Mesenchymal stem cell (in vitro differentiated cells and primary cell): Measurements from ENCODE around the gene GLI3.

ENCODE experiments used
- DNase-seq: peaks from one replicate; pipeline ENCODE4 v3.0.0-alpha.2; 2013
- H2AFZ ChIP-seq: one replicate; pipeline ENCODE4 v1.6.1; 2013; ENCODE audit warnings: low read depth, mild to moderate bottlenecking, control low read depth, inconsistent platforms, low read length, moderate library complexity
- H2AK5ac ChIP-seq: 2 replicates; pipeline ENCODE4 v1.6.1; 2013; ENCODE audit warnings: low read length, moderate library complexity, mild to moderate bottlenecking, inconsistent platforms; ENCODE audit not compliant: severe bottlenecking
- H2BK120ac ChIP-seq: one replicate; pipeline ENCODE4 v1.6.1; 2013; ENCODE audit warnings: low read depth, mild to moderate bottlenecking, inconsistent platforms, low read length, moderate library complexity
- H2BK12ac ChIP-seq, 2 experiments: one replicate each; pipeline ENCODE4 v1.6.1; 2013; ENCODE audit warnings: inconsistent platforms in 2 of 2, low read length in 2 of 2, mild to moderate bottlenecking in 2 of 2, moderate library complexity in 2 of 2, control low read depth in 1 of 2
- H2BK15ac ChIP-seq: one replicate; pipeline ENCODE4 v1.6.1; 2013; ENCODE audit warnings: mild to moderate bottlenecking, low read depth, inconsistent platforms; ENCODE audit not compliant: poor library complexity, severe bottlenecking
- H2BK5ac ChIP-seq: 2 replicates; pipeline ENCODE4 v1.6.1; 2013; ENCODE audit warnings: low read depth, mild to moderate bottlenecking, low read length, control low read depth, inconsistent platforms; ENCODE audit not compliant: poor library complexity, severe bottlenecking
- H3K14ac ChIP-seq, 2 experiments: one replicate each; pipeline ENCODE4 v1.6.1; 2013; ENCODE audit warnings: inconsistent platforms in 2 of 2, low read length in 2 of 2, control low read depth in 1 of 2, mild to moderate bottlenecking in 1 of 2, moderate library complexity in 1 of 2
- H3K18ac ChIP-seq, 2 experiments: one replicate each; pipeline ENCODE4 v1.6.1; 2013; ENCODE audit warnings: inconsistent platforms in 2 of 2, low read length in 2 of 2, control low read depth in 1 of 2, low read depth in 1 of 2, mild to moderate bottlenecking in 1 of 2
- H3K23ac ChIP-seq, 2 experiments: one replicate each; pipeline ENCODE4 v1.6.1; 2013; ENCODE audit warnings: inconsistent platforms in 2 of 2, low read length in 2 of 2, mild to moderate bottlenecking in 2 of 2, moderate library complexity in 2 of 2, control low read depth in 1 of 2
- H3K27ac ChIP-seq: 2 replicates; pipeline ENCODE4 v1.5.1; 2013; ENCODE audit warnings: mild to moderate bottlenecking, moderate library complexity, low read length, control low read depth, inconsistent platforms; ENCODE audit not compliant: poor library complexity, severe bottlenecking
- H3K27me3 ChIP-seq, 2 experiments: 2 replicates each; pipeline versions ENCODE4 v1.6.1 to v1.7.0; 2013; ENCODE audit warnings: low read length in 2 of 2, mild to moderate bottlenecking in 2 of 2, moderate library complexity in 2 of 2, control low read depth in 1 of 2, inconsistent platforms in 1 of 2; ENCODE audit not compliant: control insufficient read depth in 1 of 2, insufficient read depth in 1 of 2
- H3K36me3 ChIP-seq, 2 experiments: 2 replicates each; pipeline versions ENCODE4 v1.6.1 to v1.7.0; 2013; ENCODE audit warnings: low read length in 2 of 2, control low read depth in 1 of 2, inconsistent platforms in 1 of 2, low read depth in 1 of 2, mild to moderate bottlenecking in 1 of 2; ENCODE audit not compliant: insufficient read depth in 2 of 2, control insufficient read depth in 1 of 2
- H3K4ac ChIP-seq, 2 experiments: one replicate each; pipeline ENCODE4 v1.6.1; 2013; ENCODE audit warnings: inconsistent platforms in 2 of 2, low read length in 2 of 2, mild to moderate bottlenecking in 2 of 2, moderate library complexity in 2 of 2, control low read depth in 1 of 2, low read depth in 1 of 2
- H3K4me1 ChIP-seq: 2 replicates; pipeline ENCODE4 v1.6.1; 2013; ENCODE audit warnings: low read depth, low read length, control low read depth; ENCODE audit not compliant: control insufficient read depth, insufficient read depth
- H3K4me2 ChIP-seq: 2 replicates; pipeline ENCODE4 v1.6.1; 2013; ENCODE audit warnings: low read length, mild to moderate bottlenecking, inconsistent platforms; ENCODE audit not compliant: poor library complexity, severe bottlenecking
- H3K4me3 ChIP-seq, 2 experiments: 2 replicates each; pipeline versions ENCODE4 v1.5.1 to v1.7.0; 2013; ENCODE audit warnings: low read length in 2 of 2, mild to moderate bottlenecking in 2 of 2, control low read depth in 1 of 2, low read depth in 1 of 2; ENCODE audit not compliant: insufficient read depth in 1 of 2
- H3K79me1 ChIP-seq: replicated peaks from 2 replicates; pipeline ENCODE4 v1.6.1; 2013; ENCODE audit warnings: mild to moderate bottlenecking, control low read depth, low read length, inconsistent platforms; ENCODE audit not compliant: poor library complexity, severe bottlenecking
- H3K9ac ChIP-seq: 2 replicates; pipeline ENCODE4 v1.7.0; 2013; ENCODE audit warnings: mild to moderate bottlenecking, low read length, moderate library complexity
- H3K9me3 ChIP-seq: 2 replicates; pipeline ENCODE4 v1.7.0; 2013; ENCODE audit warnings: mild to moderate bottlenecking, low read length; ENCODE audit not compliant: control insufficient read depth
- H4K8ac ChIP-seq: one replicate; pipeline ENCODE4 v1.6.1; 2013; ENCODE audit warnings: inconsistent platforms, mild to moderate bottlenecking, low read length, moderate library complexity
- H4K91ac ChIP-seq: one replicate; pipeline ENCODE4 v1.6.1; 2013; ENCODE audit warnings: mild to moderate bottlenecking, low read length, inconsistent platforms
- WGBS: methylation state at CpG from one replicate; pipeline ENCODE4 v1.1.7; 2013; ENCODE audit warnings: mixed read lengths; 5-methylcytosine and 5-hydroxymethylcytosine counted together

The GLI3 gene

DNA sequence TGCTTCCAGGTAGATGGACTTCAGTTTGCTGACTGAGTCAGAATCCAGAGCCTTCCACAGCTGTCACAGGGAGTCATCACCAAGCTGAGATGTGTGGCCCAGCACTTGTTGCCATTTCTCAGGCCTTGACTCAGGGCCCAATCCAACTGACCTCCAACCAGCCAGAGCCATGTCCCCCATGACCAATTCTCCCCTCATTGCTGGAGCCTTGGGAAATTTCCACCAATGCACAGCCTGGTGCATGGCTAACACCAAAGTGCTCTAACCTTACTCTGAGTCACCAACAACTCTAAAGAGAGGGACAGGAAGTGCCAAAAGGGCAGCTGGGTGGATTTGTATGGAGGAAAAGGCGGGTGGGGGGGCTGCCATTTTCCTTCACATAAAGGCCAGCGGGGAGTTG lies 13.4 kb upstream of the GLI3 start:
- peaks cover 4% of the 10 kb centered on the region for H3K4me1 ChIP-seq
- no peak overlapping the region for H2AFZ ChIP-seq
- no peaks in the 10 kb centered on the region for H3K9me3 ChIP-seq
- no peak overlapping the region for H2BK15ac ChIP-seq
- no peak overlapping the region for H2BK5ac ChIP-seq
- no peak overlapping the region for H3K9ac ChIP-seq
- no peaks in the 10 kb centered on the region for H3K36me3 ChIP-seq
- no peak overlapping the region for H4K91ac ChIP-seq
- no peak overlapping the region for H2BK120ac ChIP-seq
- DNase-seq = no peak
- H3K14ac ChIP-seq = no peak overlapping the region
- H3K27me3 ChIP-seq = no peaks in the 10 kb centered on the region
- H3K23ac ChIP-seq = no peak overlapping the region
- WGBS = 80% methylated on average over 2 of the region's 2 CpGs
- peak overlapping the region in 1 of 2 experiments; percentile 13 for H3K18ac ChIP-seq
- no peak overlapping the region for H3K27ac ChIP-seq
- H3K4me2 ChIP-seq = no peak overlapping the region
- H3K79me1 ChIP-seq = no peaks in the 10 kb centered on the region
- no peak overlapping the region for H4K8ac ChIP-seq
- H2AK5ac ChIP-seq = no peak overlapping the region
- no peak overlapping the region for H3K4me3 ChIP-seq
- peak overlapping the region in 1 of 2 experiments; percentile 21 for H2BK12ac ChIP-seq
- no peak overlapping the region for H3K4ac ChIP-seq

DNA sequence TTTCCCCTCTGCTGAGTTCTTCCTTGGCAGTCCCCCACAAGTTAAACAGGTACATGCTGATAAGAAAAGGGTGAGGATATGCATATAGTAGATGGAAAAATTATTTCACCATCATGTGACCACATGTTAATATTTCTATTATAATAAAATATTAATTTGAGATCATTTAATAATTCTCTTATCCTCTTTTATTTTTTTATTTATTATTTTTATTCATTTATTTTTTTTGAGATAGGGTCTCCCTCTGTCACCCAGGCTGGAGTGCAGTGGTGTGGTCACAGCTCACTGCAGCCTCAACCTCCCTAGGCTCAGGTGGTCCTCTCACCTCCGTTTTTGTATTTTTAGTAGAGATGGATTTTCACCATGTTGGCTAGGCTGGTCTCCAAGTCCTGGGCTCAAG lies 11.6 kb upstream of the GLI3 start:
- Histone ChIP-seq H3K4me1 (peaks cover 5% of the 10 kb centered on the region), H2AFZ (no peak overlapping the region), H3K79me1 (no peaks in the 10 kb centered on the region), H4K91ac (no peak overlapping the region), H3K27ac (no peak overlapping the region), H2BK15ac (no peak overlapping the region), H4K8ac (no peak overlapping the region), H3K36me3 (no peaks in the 10 kb centered on the region), H2AK5ac (no peak overlapping the region), H3K9me3 (no peaks in the 10 kb centered on the region), H3K14ac (no peak overlapping the region), H3K4me3 (no peak overlapping the region), H3K27me3 (no peaks in the 10 kb centered on the region), H3K9ac (no peak overlapping the region), H3K23ac (no peak overlapping the region), H2BK5ac (no peak overlapping the region), H3K18ac (no peak overlapping the region), H3K4ac (no peak overlapping the region), H2BK12ac (no peak overlapping the region), H3K4me2 (no peak overlapping the region), H2BK120ac (no peak overlapping the region)
- no CpG with 5 or more reads among the region's 1 CpG for WGBS
- DNase-seq = no peak

DNA sequence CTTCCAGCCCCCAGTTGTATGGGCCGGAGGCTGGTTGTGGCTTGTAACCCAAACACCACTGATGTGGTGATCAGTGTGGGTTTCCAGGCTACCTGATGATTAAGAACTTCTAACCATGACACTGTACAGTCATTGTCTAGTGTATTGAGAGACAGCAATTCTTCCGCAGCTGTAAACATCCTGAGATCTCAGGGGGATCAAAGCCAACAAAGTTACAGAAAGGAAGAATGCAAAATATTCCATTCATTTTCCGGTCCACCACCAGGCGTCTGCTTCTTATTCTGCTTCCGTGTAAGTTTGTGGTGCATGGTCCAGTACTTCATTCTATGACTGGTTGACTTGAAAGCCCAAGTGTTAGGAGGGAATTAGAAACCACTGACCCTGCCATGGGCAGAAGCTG lies 10.3 kb upstream of the GLI3 start:
- WGBS = 0% methylated on average over 4 of the region's 5 CpGs
- Histone ChIP-seq H3K4ac (no peak overlapping the region), H4K91ac (no peak overlapping the region), H2BK12ac (peak overlapping the region in 1 of 2 experiments; percentile 29), H3K27me3 (no peaks in the 10 kb centered on the region), H3K9me3 (no peaks in the 10 kb centered on the region), H2AK5ac (no peak overlapping the region), H2BK120ac (no peak overlapping the region), H3K23ac (no peak overlapping the region), H3K4me1 (peaks cover 5% of the 10 kb centered on the region), H3K4me2 (peak overlapping the region; percentile 32), H3K79me1 (no peaks in the 10 kb centered on the region), H3K36me3 (no peaks in the 10 kb centered on the region), H3K4me3 (no peak overlapping the region), H2BK15ac (no peak overlapping the region), H3K18ac (peak overlapping the region in 1 of 2 experiments; percentile 40), H3K27ac (peak overlapping the region; percentile 1), H3K9ac (no peak overlapping the region), H4K8ac (peak overlapping the region; percentile 23), H2AFZ (no peak overlapping the region), H3K14ac (no peak overlapping the region), H2BK5ac (no peak overlapping the region)
- DNase-seq = peak; percentile 77

DNA sequence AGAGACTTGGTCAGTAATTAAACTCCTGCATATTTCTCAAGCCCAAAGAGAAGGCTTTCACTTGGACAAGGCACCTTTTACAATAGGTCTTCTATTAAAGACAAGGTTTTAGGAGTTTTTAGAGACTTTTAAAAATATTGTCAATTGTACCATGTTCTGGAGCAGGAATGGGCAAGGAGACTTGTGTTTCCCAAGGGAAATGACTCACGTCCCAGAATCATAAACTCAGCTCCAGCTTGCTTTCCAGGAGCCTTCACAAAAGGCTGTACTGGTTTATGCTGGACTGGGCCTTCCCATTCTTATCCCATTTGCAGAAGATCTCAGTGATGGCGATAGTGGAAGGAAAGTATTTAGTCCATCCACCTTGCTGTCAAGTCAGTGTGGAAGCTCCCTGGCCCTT lies 7.8 kb upstream of the GLI3 start:
- Histone ChIP-seq H3K18ac (peak overlapping the region; percentile 31 to 38), H4K8ac (no peak overlapping the region), H2AFZ (no peak overlapping the region), H4K91ac (no peak overlapping the region), H3K27ac (no peak overlapping the region), H3K27me3 (no peaks in the 10 kb centered on the region), H3K14ac (no peak overlapping the region), H3K79me1 (no peaks in the 10 kb centered on the region), H2BK15ac (no peak overlapping the region), H2BK5ac (no peak overlapping the region), H3K23ac (no peak overlapping the region), H3K4me2 (no peak overlapping the region), H2BK12ac (no peak overlapping the region), H2AK5ac (no peak overlapping the region), H3K4me1 (peaks cover 5% of the 10 kb centered on the region), H3K9ac (peak overlapping the region; percentile 36), H3K36me3 (no peaks in the 10 kb centered on the region), H3K4ac (no peak overlapping the region), H3K4me3 (no peak overlapping the region), H3K9me3 (no peaks in the 10 kb centered on the region), H2BK120ac (no peak overlapping the region)
- 21% methylated on average over 2 of the region's 2 CpGs for WGBS
- DNase-seq = peak; percentile 86
